Naive thymus-derived CD4-positive, alpha-beta T cell (primary cell): ENCODE results near the gene IL3. TPM values are rescaled to one million over a fixed set of nuclear protein-coding genes. Genes with fewer than 3 reads are reported as not detected.

ENCODE experiments used
- ATAC-seq: fragments of 150-1000 bp; cut with Tn5 transposase; 2 replicates; pipeline ENCODE4 v1.10.0; 2021; ENCODE audit warnings: mild to moderate bottlenecking, moderate library complexity
- CTCF ChIA-PET: fragments of 350-600 bp; sonication (Branson Sonifier 250); formaldehyde crosslinking; loops from one replicate; lab custom pipeline; 2021; ENCODE audit warnings: antibody characterized with exemption; lab: Charles Lee
- POLR2A ChIA-PET: fragments of 350-600 bp; sonication (Branson Sonifier 250); formaldehyde crosslinking; loops from one replicate; lab custom pipeline; 2021; ENCODE audit warnings: antibody characterized with exemption, inconsistent platforms; lab: Charles Lee
- DNase-seq, 9 donors: peaks; one replicate each; pipeline versions ENCODE4 v3.0.0 to v3.0.0-alpha.2; 2020 to 2022; ENCODE audit warnings: mixed read lengths in 1 of 9
- H3K27ac ChIP-seq: one replicate; pipeline ENCODE4 v1.7.0; 2013; ENCODE audit warnings: mild to moderate bottlenecking, low read depth, low read length, moderate library complexity
- H3K27me3 ChIP-seq, 2 donors: one replicate each; pipeline ENCODE4 v1.7.0; 2013; ENCODE audit warnings: low read length in 2 of 2, mild to moderate bottlenecking in 2 of 2, moderate library complexity in 2 of 2; ENCODE audit not compliant: control insufficient read depth in 2 of 2, insufficient read depth in 2 of 2
- H3K36me3 ChIP-seq, 3 experiments: 1 replicate in 2 of 3; 2 replicates in 1 of 3; pipeline ENCODE4 v1.7.0; 2013; ENCODE audit warnings: low read length in 3 of 3, mild to moderate bottlenecking in 3 of 3, moderate library complexity in 1 of 3; ENCODE audit not compliant: insufficient read depth in 3 of 3, control insufficient read depth in 2 of 3
- H3K4me1 ChIP-seq, 2 donors: one replicate each; pipeline ENCODE4 v1.7.0; 2013; ENCODE audit warnings: low read length in 2 of 2, mild to moderate bottlenecking in 2 of 2, moderate library complexity in 1 of 2; ENCODE audit not compliant: control insufficient read depth in 2 of 2, insufficient read depth in 2 of 2
- H3K4me3 ChIP-seq: 2 replicates; pipeline ENCODE4 v1.7.0; 2013; ENCODE audit warnings: mild to moderate bottlenecking, low read length
- H3K9me3 ChIP-seq, 3 experiments: 1 replicate in 2 of 3; 2 replicates in 1 of 3; pipeline ENCODE4 v1.7.0; 2013; ENCODE audit warnings: low read length in 3 of 3; ENCODE audit not compliant: control insufficient read depth in 2 of 3
- H3K27ac Mint-ChIP-seq, 9 donors: one replicate each; pipeline ENCODE4 v1.8.0; 2020 to 2022; ENCODE audit warnings: mixed read lengths in 9 of 9, mild to moderate bottlenecking in 8 of 9, moderate library complexity in 5 of 9, inconsistent platforms in 2 of 9
- H3K27me3 Mint-ChIP-seq, 5 donors: one replicate each; pipeline ENCODE4 v1.8.0; 2021 to 2022; ENCODE audit warnings: mixed read lengths in 5 of 5, mild to moderate bottlenecking in 1 of 5
- H3K36me3 Mint-ChIP-seq, 5 donors: one replicate each; pipeline ENCODE4 v1.8.0; 2020 to 2022; ENCODE audit warnings: mixed read lengths in 5 of 5, mild to moderate bottlenecking in 3 of 5, inconsistent platforms in 1 of 5
- H3K4me1 Mint-ChIP-seq, 7 donors: one replicate each; pipeline ENCODE4 v1.8.0; 2020 to 2022; ENCODE audit warnings: mixed read lengths in 7 of 7, mild to moderate bottlenecking in 3 of 7, inconsistent platforms in 1 of 7
- H3K4me3 Mint-ChIP-seq, 10 donors: one replicate each; pipeline ENCODE4 v1.8.0; 2020 to 2022; ENCODE audit warnings: mild to moderate bottlenecking in 10 of 10, mixed read lengths in 10 of 10, moderate library complexity in 6 of 10, inconsistent platforms in 2 of 10
- H3K9me3 Mint-ChIP-seq, 11 donors: one replicate each; pipeline ENCODE4 v1.8.0; 2020 to 2022; ENCODE audit warnings: mixed read lengths in 11 of 11, mild to moderate bottlenecking in 4 of 11, inconsistent platforms in 1 of 11, moderate library complexity in 1 of 11
- intact Hi-C, 2 donors: fragments of 100-400 bp; cut with micrococcal nuclease; formaldehyde crosslinking; loops; one replicate each; pipeline ENCODE4 v1.15.1; 2023
- polyA plus RNA-seq, 2 donors: library from polyadenylated mRNA; unstranded; fragments of 300-500 nt; fragmentation: Illumina TruSeq; gene quantifications; one replicate each; pipeline ENCODE4 v1.2.3, GENCODE V29; 2021
- total RNA-seq, 6 experiments: library from RNA in 5 of 6; stranded (reverse) in 5 of 6; gene quantifications; 1 replicate in 5 of 6; 2 replicates in 1 of 6; pipeline ENCODE4 v1.2.3 and lab custom pipeline; 2021 to 2026

Gene IL3
- total and polyA plus RNA-seq, 7 experiments from 2014 or later = 1.3 TPM; not detected in 6

GRCh38 chr5:132087176-132087575 is 26.7 kb downstream of the IL3 start:
- no peaks in the 10 kb centered on the region for H3K36me3 ChIP-seq
- H3K36me3 Mint-ChIP-seq = peaks cover 0 to 21% (median 0%) of the 10 kb centered on the region in 5 donors
- peak overlapping the region in 1 of 9 donors; percentile 2 for H3K27ac Mint-ChIP-seq
- no peaks in the 10 kb centered on the region for H3K9me3 ChIP-seq
- no peak overlapping the region for H3K4me3 ChIP-seq
- peaks cover 7 to 59% (median 10%) of the 10 kb centered on the region in 7 donors for H3K4me1 Mint-ChIP-seq
- ATAC-seq (no peak), DNase-seq (no peak)
- CTCF ChIA-PET = no interaction called here
- POLR2A ChIA-PET = no interaction called here
- H3K4me3 Mint-ChIP-seq = no peak overlapping the region
- H3K27ac ChIP-seq = no peak overlapping the region
- peaks cover 0 to 14% of the 10 kb centered on the region in 2 donors for H3K4me1 ChIP-seq
- intact Hi-C loops = no loop called here
- H3K9me3 Mint-ChIP-seq = peaks cover 0 to 12% (median 0%) of the 10 kb centered on the region in 11 donors
- H3K27me3 ChIP-seq = no peaks in the 10 kb centered on the region
- no peaks in the 10 kb centered on the region for H3K27me3 Mint-ChIP-seq

- peaks cover 0 to 21% (median 0%) of the 10 kb centered on the region in 5 donors for H3K36me3 Mint-ChIP-seq
- no peak for DNase-seq
These were observed 27.2 kb downstream of the IL3 start for GRCh38 chr5:132087661-132088060.

GRCh38 chr5:132089363-132089762 is 28.9 kb downstream of the IL3 start:
- Mint-ChIP-seq H3K27ac (no peak overlapping the region), H3K36me3 (peaks cover 0 to 21% (median 0%) of the 10 kb centered on the region in 5 donors), H3K4me1 (peaks cover 0 to 55% (median 3%) of the 10 kb centered on the region in 7 donors), H3K27me3 (peaks cover 0 to 4% (median 0%) of the 10 kb centered on the region in 5 donors), H3K9me3 (peaks cover 0 to 12% (median 0%) of the 10 kb centered on the region in 11 donors), H3K4me3 (no peak overlapping the region)
- Histone ChIP-seq H3K4me3 (no peak overlapping the region), H3K27me3 (no peaks in the 10 kb centered on the region), H3K4me1 (no peaks in the 10 kb centered on the region), H3K9me3 (no peaks in the 10 kb centered on the region), H3K36me3 (no peaks in the 10 kb centered on the region), H3K27ac (no peak overlapping the region)
- ATAC-seq (no peak), DNase-seq (no peak)
- intact Hi-C loops = no loop called here
- POLR2A ChIA-PET = no interaction called here
- CTCF ChIA-PET = no interaction called here

More at GRCh38 chr5:132087661-132088060, 27.2 kb downstream of the IL3 start:
- Mint-ChIP-seq H3K4me3 (no peak overlapping the region), H3K27ac (no peak overlapping the region), H3K27me3 (no peaks in the 10 kb centered on the region), H3K4me1 (peaks cover 7 to 54% (median 10%) of the 10 kb centered on the region in 7 donors), H3K9me3 (peaks cover 0 to 12% (median 0%) of the 10 kb centered on the region in 11 donors)
- POLR2A ChIA-PET = no interaction called here
- Histone ChIP-seq H3K27me3 (no peaks in the 10 kb centered on the region), H3K36me3 (no peaks in the 10 kb centered on the region), H3K9me3 (no peaks in the 10 kb centered on the region), H3K4me3 (no peak overlapping the region), H3K4me1 (peaks cover 0 to 11% of the 10 kb centered on the region in 2 donors), H3K27ac (no peak overlapping the region)
- intact Hi-C loops = no loop called here
- CTCF ChIA-PET = no interaction called here
- ATAC-seq = no peak

GRCh38 chr5:132090107-132090506 is 29.7 kb downstream of the IL3 start:
- Mint-ChIP-seq H3K27ac (peak overlapping the region in 1 of 9 donors; percentile 47), H3K4me3 (peak overlapping the region in 1 of 10 donors; percentile 38), H3K36me3 (peaks cover 0 to 21% (median 0%) of the 10 kb centered on the region in 5 donors), H3K27me3 (peaks cover 0 to 4% (median 0%) of the 10 kb centered on the region in 5 donors), H3K4me1 (peaks cover 0 to 55% (median 0%) of the 10 kb centered on the region in 7 donors), H3K9me3 (peaks cover 0 to 12% (median 0%) of the 10 kb centered on the region in 11 donors)
- Histone ChIP-seq H3K27ac (no peak overlapping the region), H3K27me3 (no peaks in the 10 kb centered on the region), H3K4me3 (no peak overlapping the region), H3K9me3 (no peaks in the 10 kb centered on the region), H3K4me1 (peaks cover 0 to 4% of the 10 kb centered on the region in 2 donors), H3K36me3 (no peaks in the 10 kb centered on the region)
- POLR2A ChIA-PET = no interaction called here
- DNase-seq (peak in 1 of 9 donors; percentile 23), ATAC-seq (no peak)
- intact Hi-C loops = no loop called here
- CTCF ChIA-PET = no interaction called here

- intact Hi-C loops = no loop called here
- no peak overlapping the region for H3K4me3 ChIP-seq
- peaks cover 0 to 18% of the 10 kb centered on the region in 2 donors for H3K4me1 ChIP-seq
- H3K27me3 Mint-ChIP-seq = peaks cover 0 to 4% (median 0%) of the 10 kb centered on the region in 5 donors
- no peaks in the 10 kb centered on the region for H3K36me3 ChIP-seq
- H3K4me1 Mint-ChIP-seq = peaks cover 0 to 61% (median 0%) of the 10 kb centered on the region in 7 donors
- peaks cover 0 to 14% (median 0%) of the 10 kb centered on the region in 11 donors for H3K9me3 Mint-ChIP-seq
- ATAC-seq (no peak), DNase-seq (no peak)
- no peaks in the 10 kb centered on the region for H3K27me3 ChIP-seq
- ChIA-PET CTCF (no interaction called here), POLR2A (interaction anchor here (0.6 kb wide), 1 partner anchor 742 kb away, joined by 3 read pairs; no protein-coding TSS in a partner anchor)
- no peak overlapping the region for H3K27ac ChIP-seq
- H3K36me3 Mint-ChIP-seq = peaks cover 0 to 23% (median 0%) of the 10 kb centered on the region in 5 donors
- no peak overlapping the region for H3K4me3 Mint-ChIP-seq
- no peak overlapping the region for H3K27ac Mint-ChIP-seq
- no peaks in the 10 kb centered on the region for H3K9me3 ChIP-seq
These were observed 32.8 kb downstream of the IL3 start for GRCh38 chr5:132093271-132093670.

- Mint-ChIP-seq H3K9me3 (peaks cover 0 to 8% (median 0%) of the 10 kb centered on the region in 11 donors), H3K36me3 (peaks cover 0 to 22% (median 0%) of the 10 kb centered on the region in 5 donors), H3K4me3 (no peak overlapping the region), H3K4me1 (peaks cover 0 to 63% (median 1%) of the 10 kb centered on the region in 7 donors), H3K27ac (peak overlapping the region in 1 of 9 donors; percentile 40), H3K27me3 (peaks cover 0 to 4% (median 0%) of the 10 kb centered on the region in 5 donors)
- Histone ChIP-seq H3K4me3 (no peak overlapping the region), H3K4me1 (peaks cover 0 to 31% of the 10 kb centered on the region in 2 donors), H3K36me3 (no peaks in the 10 kb centered on the region), H3K9me3 (no peaks in the 10 kb centered on the region), H3K27ac (no peak overlapping the region), H3K27me3 (no peaks in the 10 kb centered on the region)
- ChIA-PET POLR2A (no interaction called here), CTCF (no interaction called here)
- no peak for DNase-seq
- peak; percentile 44 for ATAC-seq
- intact Hi-C loops = no loop called here
These were observed 34.1 kb downstream of the IL3 start for GRCh38 chr5:132094393-132095076.
